C4-2B (cell line): Measurements from ENCODE around the gene DOCK11.

ENCODE experiments used
- ZFX ChIP-seq: fragments of 450-650 bp; IDR thresholded peaks from 2 replicates; pipeline ENCODE4 v1.6.1; 2017
- TF ChIP-seq, protein P1 (sequence below): fragments of 450-650 bp; conservative IDR thresholded peaks from 2 replicates; pipeline ENCODE4 v1.5.1; 2017; ENCODE audit warnings: mild to moderate bottlenecking

DNA sequence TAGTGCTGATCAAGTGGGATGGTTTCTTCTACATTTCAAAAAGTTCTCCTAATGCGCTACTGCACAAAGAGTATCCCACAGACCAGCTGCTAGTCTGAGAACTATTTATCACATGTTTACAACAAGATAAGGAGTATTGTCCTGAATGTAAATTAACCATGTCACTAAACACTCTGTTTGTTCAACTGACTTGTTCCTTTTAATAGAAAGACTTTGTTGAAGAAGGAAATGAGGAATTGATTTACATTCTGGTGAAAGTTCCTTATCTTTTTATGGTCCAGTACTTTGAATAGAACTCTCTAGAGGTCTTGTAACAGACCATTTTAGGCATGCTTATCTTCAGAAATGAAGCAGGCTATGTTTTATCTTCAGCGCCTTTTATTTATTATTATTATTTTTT, 164.5 kb downstream of the DOCK11 start:
- TF ChIP-seq, protein P1, sequence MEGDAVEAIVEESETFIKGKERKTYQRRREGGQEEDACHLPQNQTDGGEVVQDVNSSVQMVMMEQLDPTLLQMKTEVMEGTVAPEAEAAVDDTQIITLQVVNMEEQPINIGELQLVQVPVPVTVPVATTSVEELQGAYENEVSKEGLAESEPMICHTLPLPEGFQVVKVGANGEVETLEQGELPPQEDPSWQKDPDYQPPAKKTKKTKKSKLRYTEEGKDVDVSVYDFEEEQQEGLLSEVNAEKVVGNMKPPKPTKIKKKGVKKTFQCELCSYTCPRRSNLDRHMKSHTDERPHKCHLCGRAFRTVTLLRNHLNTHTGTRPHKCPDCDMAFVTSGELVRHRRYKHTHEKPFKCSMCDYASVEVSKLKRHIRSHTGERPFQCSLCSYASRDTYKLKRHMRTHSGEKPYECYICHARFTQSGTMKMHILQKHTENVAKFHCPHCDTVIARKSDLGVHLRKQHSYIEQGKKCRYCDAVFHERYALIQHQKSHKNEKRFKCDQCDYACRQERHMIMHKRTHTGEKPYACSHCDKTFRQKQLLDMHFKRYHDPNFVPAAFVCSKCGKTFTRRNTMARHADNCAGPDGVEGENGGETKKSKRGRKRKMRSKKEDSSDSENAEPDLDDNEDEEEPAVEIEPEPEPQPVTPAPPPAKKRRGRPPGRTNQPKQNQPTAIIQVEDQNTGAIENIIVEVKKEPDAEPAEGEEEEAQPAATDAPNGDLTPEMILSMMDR: no peak
- TF ChIP-seq ZFX: no peak
